Stomach smooth muscle (tissue), 2 donors: ENCODE results near the gene MRRF.

Source experiments
- H3K27ac ChIP-seq: one replicate; pipeline ENCODE4 v1.7.0; 2013; ENCODE audit warnings: mild to moderate bottlenecking, low read length, inconsistent platforms
- H3K27me3 ChIP-seq, 2 donors: one replicate each; pipeline ENCODE4 v1.7.0; 2013; ENCODE audit warnings: low read length in 2 of 2; ENCODE audit not compliant: insufficient read depth in 2 of 2, control insufficient read depth in 1 of 2
- H3K36me3 ChIP-seq, 2 donors: one replicate each; pipeline ENCODE4 v1.7.0; 2013; ENCODE audit warnings: low read length in 2 of 2; ENCODE audit not compliant: control insufficient read depth in 2 of 2, insufficient read depth in 2 of 2
- H3K4me1 ChIP-seq: one replicate; pipeline ENCODE4 v1.7.0; 2013; ENCODE audit warnings: low read length; ENCODE audit not compliant: control insufficient read depth, insufficient read depth
- H3K4me3 ChIP-seq, 2 donors: one replicate each; pipeline ENCODE4 v1.7.0; 2013; ENCODE audit warnings: low read length in 2 of 2
- H3K9ac ChIP-seq, 2 donors: one replicate each; pipeline ENCODE4 v1.7.0; 2013; ENCODE audit warnings: low read length in 2 of 2, mild to moderate bottlenecking in 1 of 2
- H3K9me3 ChIP-seq, 2 donors: one replicate each; pipeline ENCODE4 v1.7.0; 2013; ENCODE audit warnings: low read length in 2 of 2; ENCODE audit not compliant: control insufficient read depth in 2 of 2
- donor health status: healthy.
- donor health status: Pancreatic carcinoma.

Gene MRRF

GRCh38 chr9:122368642-122369041, 104.0 kb downstream of the MRRF start:
- no peak overlapping the region for H3K27ac ChIP-seq
- no peaks in the 10 kb centered on the region for H3K27me3 ChIP-seq
- no peaks in the 10 kb centered on the region for H3K36me3 ChIP-seq
- no peaks in the 10 kb centered on the region for H3K9me3 ChIP-seq
- H3K4me1 ChIP-seq, result peaks cover 27% of the 10 kb centered on the region
- H3K9ac ChIP-seq, result no peak overlapping the region
- no peak overlapping the region for H3K4me3 ChIP-seq

GRCh38 chr9:122370303-122370702, 105.6 kb downstream of the MRRF start:
- H3K27ac ChIP-seq, result no peak overlapping the region
- H3K4me3 ChIP-seq, result peak overlapping the region; percentile 69 to 78
- no peaks in the 10 kb centered on the region for H3K36me3 ChIP-seq
- no peaks in the 10 kb centered on the region for H3K9me3 ChIP-seq
- H3K9ac ChIP-seq, result peak overlapping the region in 1 of 2 donors; percentile 41
- H3K4me1 ChIP-seq, result peaks cover 43% of the 10 kb centered on the region
- H3K27me3 ChIP-seq, result no peaks in the 10 kb centered on the region

DNA sequence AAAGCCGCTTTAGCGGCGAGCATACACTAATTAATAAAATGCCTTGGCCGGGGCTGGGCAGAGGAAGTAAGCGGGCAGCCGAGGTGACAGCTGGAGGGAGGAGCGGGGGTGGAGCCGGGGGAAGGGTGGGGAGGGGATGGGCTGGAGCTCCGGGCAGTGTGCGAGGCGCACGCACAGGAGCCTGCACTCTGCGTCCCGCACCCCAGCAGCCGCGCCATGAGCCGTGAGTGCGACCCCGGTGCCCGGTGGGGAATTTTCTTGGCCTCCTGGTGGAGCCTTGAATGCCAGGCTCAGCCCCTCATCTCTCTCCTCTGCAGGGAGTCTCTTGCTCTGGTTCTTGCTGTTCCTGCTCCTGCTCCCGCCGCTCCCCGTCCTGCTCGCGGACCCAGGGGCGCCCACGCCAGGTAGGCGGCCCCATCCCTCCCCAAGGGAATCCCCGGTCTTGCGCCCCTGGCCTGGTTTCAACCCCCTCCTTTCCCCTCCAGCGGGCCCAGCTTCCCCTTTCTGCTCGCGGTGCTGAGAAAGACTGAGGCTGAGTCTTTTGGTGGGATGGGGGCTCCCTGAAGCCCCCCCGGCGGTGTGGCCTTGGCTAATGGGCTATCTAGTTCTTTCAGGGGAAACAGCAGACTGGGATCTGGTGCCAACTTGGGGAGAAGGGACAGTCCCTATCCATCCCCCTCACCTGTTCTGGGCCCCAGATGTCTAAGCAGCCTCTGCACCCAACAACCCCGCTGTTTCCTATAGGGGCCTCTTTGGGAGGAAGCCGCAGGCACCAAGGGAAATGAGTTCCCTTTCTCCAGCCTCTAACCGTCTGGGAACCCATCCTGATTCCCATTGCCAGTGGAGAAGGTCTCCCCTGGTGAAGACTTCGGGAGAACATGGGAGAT, 106.4 kb downstream of the MRRF start, which contains the start of gene PTGS1:
Gene PTGS1 (plus strand): TSS at position 156 of the 887 bp plus-strand sequence. CDS start 61 bp downstream, at position 217.
- no peaks in the 10 kb centered on the region for H3K9me3 ChIP-seq
- H3K27ac ChIP-seq, result no peak within 1 kb of the TSS
- H3K36me3 ChIP-seq, result no peaks in the 10 kb centered on the region
- H3K27me3 ChIP-seq, result no peaks in the 10 kb centered on the region
- H3K9ac ChIP-seq, result peak within 1 kb of the TSS; percentile 47 to 59
- H3K4me1 ChIP-seq, result peaks cover 51% of the 10 kb centered on the region
- peak within 1 kb of the TSS; percentile 69 to 78 for H3K4me3 ChIP-seq

GRCh38 chr9:122371846-122372245, 107.2 kb downstream of the MRRF start:
- Histone ChIP-seq H3K9ac (no peak overlapping the region), H3K27ac (no peak overlapping the region), H3K27me3 (no peaks in the 10 kb centered on the region), H3K4me1 (peaks cover 58% of the 10 kb centered on the region), H3K4me3 (peak overlapping the region; percentile 69 to 78), H3K36me3 (no peaks in the 10 kb centered on the region), H3K9me3 (no peaks in the 10 kb centered on the region)

DNA sequence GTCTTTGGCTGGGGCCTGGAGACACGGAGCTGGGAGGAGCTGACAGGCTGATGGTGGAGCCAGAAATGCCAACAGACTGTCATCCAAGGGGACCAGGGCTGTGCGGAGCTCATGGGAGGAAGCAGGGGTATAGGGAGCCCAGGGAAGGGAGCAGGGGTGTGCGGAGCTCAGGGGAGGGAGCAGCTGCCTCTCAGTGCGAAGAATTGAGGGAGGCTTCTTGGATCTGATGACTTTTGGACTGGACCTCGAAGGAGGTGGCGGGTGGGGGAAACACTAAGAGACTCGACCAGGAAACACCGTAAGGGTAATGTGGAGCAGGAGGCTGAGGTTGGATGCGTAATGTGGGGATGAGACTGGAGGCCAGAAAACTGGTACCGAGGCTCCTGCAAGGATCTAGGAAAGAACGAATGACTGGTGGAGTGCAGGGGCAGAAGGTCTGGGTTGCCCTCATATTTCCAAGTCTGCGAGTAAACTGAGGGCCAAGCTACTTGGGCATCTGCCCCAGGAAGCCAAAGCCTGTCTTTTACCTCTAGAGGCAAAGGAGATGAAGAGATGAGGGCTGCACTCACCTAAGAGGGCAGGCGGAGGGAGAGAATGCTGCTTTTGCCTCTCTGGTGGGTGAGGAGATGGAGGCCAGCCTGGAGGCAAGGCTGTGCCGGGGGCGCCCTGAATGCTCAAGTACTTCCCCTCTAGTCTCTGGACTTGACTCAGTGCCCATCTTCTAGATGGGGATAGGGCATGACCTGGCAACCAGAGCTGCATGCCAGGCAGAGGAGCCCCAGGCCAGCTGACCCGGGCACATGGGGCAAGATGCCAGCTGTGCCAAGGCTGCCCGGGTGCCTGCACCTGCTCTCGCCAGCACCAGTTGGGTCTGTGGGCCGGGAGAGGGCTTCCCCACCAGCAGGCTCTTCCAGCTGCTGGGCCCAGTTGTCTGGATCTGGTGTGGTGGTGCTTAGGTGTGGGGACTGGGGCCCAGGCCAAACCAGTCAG, 108.5 kb downstream of the MRRF start:
- Histone ChIP-seq H3K36me3 (no peaks in the 10 kb centered on the region), H3K9me3 (no peaks in the 10 kb centered on the region), H3K4me1 (peaks cover 70% of the 10 kb centered on the region), H3K27ac (peak overlapping the region; percentile 84), H3K9ac (no peak overlapping the region), H3K27me3 (no peaks in the 10 kb centered on the region), H3K4me3 (peak overlapping the region in 1 of 2 donors; percentile 8)

- peak overlapping the region; percentile 66 for H3K9ac ChIP-seq
- no peaks in the 10 kb centered on the region for H3K27me3 ChIP-seq
Observed at GRCh38 chr9:122374885-122375420, 110.3 kb downstream of the MRRF start.

GRCh38 chr9:122376796-122377195, 112.1 kb downstream of the MRRF start:
- Histone ChIP-seq H3K9me3 (peaks cover 2 to 5% of the 10 kb centered on the region in 2 donors), H3K4me1 (peaks cover 60% of the 10 kb centered on the region), H3K36me3 (peaks cover 8 to 15% of the 10 kb centered on the region in 2 donors), H3K27ac (peak overlapping the region; percentile 84), H3K9ac (peak overlapping the region in 1 of 2 donors; percentile 37), H3K27me3 (no peaks in the 10 kb centered on the region), H3K4me3 (peak overlapping the region in 1 of 2 donors; percentile 22)

More at GRCh38 chr9:122374885-122375420, 110.3 kb downstream of the MRRF start:
- Histone ChIP-seq H3K27ac (peak overlapping the region; percentile 84), H3K9me3 (peaks cover 2 to 5% of the 10 kb centered on the region in 2 donors), H3K4me1 (peaks cover 70% of the 10 kb centered on the region), H3K36me3 (peaks cover 5 to 7% of the 10 kb centered on the region in 2 donors), H3K4me3 (peak overlapping the region; percentile 41 to 55)

DNA sequence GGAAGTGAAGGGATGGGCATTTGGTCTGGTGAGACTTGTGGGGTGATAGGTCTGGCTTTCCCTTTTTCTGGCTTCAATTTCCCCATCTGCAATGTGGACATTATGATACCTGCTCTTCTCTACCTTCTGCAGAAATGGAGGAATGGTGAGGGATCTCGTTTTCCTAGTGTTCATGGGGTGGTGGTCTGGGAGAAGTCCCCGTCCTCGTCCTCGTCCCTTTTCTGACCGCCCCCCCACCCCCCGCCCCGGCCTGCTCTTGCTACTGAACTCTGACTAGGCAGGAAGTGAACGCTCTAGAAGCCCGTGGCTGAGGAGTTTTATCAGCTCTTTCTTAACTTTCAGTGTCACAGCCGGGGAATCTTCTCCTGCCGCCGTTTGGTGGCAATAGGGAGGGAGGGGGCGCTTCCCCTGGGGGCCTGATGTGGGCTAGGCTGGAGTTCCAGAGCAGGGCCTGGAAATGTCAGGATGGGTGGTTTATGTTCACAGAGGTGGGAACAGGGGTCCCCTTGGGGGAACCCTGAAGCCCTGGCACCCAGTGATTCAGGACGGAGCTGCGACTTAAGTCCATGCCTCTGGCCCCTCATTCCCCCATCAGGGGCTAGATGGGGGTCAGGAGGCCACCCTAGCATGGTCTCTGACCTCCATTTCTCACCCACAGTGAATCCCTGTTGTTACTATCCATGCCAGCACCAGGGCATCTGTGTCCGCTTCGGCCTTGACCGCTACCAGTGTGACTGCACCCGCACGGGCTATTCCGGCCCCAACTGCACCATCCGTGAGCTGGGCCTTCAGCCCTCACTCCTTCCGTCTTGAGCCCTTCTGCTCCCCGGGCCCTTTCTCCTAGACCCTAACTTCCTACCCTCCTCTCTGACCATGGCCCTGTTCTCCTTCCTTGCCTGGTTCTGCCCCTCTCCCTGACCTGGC, 112.8 kb downstream of the MRRF start:
- Histone ChIP-seq H3K27ac (peak overlapping the region; percentile 84), H3K9ac (peak overlapping the region in 1 of 2 donors; percentile 37), H3K9me3 (peaks cover 2 to 5% of the 10 kb centered on the region in 2 donors), H3K4me3 (no peak overlapping the region), H3K36me3 (peaks cover 8 to 15% of the 10 kb centered on the region in 2 donors), H3K27me3 (no peaks in the 10 kb centered on the region), H3K4me1 (peaks cover 54% of the 10 kb centered on the region)

- Histone ChIP-seq H3K4me1 (peaks cover 49% of the 10 kb centered on the region), H3K9ac (no peak overlapping the region), H3K36me3 (peaks cover 8 to 15% of the 10 kb centered on the region in 2 donors), H3K4me3 (no peak overlapping the region), H3K9me3 (peaks cover 2 to 5% of the 10 kb centered on the region in 2 donors), H3K27ac (no peak overlapping the region), H3K27me3 (no peaks in the 10 kb centered on the region)
Observed at GRCh38 chr9:122378236-122378635, 113.6 kb downstream of the MRRF start.
